Stimulated activated CD4-positive, alpha-beta T cell treated with anti-CD3 and anti-CD28 coated beads, Interleukin-12 subunit alpha, Interleukin-12 subunit beta, amount 100 ng/mL, for 4 hours (primary cell): ENCODE results near the gene LINGO1.

Experiments
- DNase-seq: peaks from one replicate; pipeline ENCODE4 v3.0.0-alpha.2; 2020

Gene LINGO1

DNA sequence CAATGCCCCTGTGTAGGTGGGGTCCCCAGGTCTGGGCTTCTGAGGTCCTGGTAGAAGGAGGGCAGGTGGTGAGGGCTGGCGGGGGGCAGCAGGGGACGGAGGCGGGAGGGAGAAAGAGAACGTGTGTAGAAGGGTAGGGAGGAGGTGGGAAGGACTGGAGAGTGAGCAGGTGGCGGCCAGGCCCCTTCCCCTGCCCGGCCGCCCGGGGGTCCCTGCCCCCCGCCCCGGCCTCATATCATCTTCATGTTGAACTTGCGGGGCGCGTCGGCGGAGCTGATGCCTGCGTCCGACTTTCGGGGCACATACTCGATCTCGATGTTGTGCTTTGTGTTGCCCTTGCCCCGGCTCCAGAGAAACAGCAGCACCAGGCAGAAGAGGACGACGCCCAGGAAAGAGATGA lies 18.9 kb downstream of the LINGO1 start:
- no peak for DNase-seq

DNA sequence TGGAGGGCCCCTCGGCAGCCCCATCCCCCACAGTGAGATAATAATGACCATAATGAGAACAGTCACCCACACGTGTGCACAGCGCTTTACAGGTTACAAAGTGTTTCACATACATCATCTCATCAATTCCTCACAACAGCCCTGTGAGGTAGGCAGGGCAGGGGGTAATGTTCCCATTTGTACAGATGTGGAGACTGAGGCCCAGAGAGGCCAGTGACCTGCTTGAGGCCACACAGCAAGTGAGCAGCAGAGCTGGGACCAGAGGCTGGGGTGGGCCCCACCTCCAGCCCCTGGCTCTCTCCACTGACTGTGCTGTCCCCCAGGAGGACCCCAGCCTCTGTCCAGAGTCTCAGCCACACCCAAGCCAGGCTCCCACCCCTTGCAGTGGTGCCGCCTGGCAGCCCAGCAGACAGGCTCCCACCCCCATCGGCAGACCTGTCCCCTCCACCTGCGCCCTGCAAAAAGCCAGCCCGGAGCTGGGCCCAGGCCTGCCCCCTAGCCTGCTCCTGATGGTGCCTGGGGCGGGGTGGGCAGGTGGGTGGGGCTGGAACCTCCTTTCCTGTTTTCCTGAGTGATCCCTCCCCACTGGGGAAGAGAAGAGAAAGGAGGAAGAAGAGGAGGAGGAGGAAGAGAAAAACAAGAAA lies 19.6 kb downstream of the LINGO1 start:
- DNase-seq, result no peak

DNA sequence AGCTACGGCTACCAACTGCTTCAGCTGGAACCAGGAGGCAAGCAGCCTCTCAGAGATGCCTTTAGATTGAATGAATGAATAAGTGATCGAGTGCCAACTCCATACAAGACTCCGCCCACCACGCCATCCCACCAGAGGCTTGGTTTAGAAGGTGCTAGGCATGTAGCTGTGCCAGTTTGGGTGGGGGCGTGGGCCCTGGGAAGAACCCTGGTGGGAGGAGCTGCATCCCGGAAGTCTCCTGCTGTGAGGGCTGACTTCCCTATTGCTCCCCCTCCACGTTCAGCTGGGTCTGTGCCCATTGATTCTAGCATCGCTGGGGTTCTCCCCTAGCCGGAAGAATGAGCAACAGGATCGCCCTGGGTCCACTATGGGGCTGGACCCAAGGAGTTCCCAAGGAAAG lies 20.9 kb downstream of the LINGO1 start:
- no peak for DNase-seq

DNA sequence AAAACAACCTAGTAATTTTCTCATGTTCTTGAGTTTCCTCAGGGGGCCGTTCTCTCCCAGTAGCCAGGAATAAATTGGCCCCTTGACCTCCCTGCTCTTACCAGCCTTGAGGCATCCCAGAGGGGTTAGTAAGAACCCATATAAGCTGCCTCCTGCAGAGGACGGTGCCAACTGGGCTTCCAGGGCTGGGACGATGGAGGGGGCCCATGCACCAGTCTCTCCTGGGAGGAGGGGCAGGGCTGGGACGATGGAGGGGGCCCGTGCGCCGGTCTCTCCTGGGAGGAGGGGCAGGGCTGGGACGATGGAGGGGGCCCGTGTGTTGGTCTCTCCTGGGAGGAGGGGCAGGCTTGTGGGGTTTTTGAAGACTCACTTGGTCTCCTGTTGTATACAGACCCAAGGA lies 22.0 kb downstream of the LINGO1 start:
- no peak for DNase-seq

DNA sequence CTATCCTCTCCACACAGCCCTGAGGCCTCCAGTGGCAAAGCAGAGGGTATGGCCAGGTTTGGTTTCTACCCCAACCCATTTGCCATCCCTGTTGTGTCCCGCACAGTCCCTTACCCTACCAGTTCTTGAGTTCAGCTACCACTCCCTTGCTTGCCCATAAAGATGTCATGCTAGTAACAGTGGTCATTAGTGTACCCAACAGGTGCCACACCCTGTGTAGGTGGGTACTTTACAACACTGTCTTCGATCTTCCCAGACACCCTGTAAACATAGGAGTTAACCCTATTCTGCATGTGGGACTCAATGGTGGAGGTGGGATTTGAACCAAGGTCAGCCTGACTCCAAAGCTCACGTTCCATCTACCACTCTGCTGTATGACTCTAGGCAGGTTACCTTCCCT lies 23.2 kb downstream of the LINGO1 start:
- no peak for DNase-seq

DNA sequence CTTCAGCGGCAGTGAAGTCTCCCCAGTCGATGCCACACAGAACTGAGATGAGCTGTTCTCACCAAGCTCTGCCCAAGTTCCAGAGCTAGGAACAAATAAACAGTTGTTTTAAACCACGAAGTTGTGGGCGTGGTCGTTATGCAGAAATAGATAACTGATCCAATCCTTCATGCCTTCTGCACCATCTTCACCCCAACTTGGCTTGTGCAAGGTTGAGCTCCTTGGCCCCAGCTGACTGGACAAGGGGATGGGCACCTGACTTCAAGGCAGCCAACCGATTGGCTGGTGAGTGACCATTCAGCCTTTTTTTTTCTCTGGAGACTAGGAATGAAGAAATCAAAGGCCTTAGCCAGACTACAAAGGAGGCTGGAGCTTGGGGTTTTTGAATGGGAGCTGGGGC lies 23.9 kb downstream of the LINGO1 start:
- no peak for DNase-seq

DNA sequence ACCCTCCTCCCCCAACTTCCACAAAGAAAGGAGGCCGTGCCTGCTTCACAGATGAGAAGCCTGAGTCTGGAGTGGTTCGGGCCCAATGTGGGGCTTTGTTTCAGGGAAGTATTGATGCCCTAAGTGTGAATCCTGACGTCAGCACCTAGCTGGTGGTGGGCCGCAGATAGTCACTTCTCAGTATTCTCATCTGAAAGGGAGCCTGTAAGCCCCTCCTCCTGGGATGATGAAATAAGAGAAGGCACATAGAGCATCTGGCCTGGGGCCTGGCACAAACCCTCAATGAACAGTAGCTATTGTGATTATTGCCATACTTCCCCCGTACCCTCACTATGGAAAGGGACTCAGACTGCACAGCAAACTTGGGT lies 24.8 kb downstream of the LINGO1 start:
- DNase-seq, result no peak

DNA sequence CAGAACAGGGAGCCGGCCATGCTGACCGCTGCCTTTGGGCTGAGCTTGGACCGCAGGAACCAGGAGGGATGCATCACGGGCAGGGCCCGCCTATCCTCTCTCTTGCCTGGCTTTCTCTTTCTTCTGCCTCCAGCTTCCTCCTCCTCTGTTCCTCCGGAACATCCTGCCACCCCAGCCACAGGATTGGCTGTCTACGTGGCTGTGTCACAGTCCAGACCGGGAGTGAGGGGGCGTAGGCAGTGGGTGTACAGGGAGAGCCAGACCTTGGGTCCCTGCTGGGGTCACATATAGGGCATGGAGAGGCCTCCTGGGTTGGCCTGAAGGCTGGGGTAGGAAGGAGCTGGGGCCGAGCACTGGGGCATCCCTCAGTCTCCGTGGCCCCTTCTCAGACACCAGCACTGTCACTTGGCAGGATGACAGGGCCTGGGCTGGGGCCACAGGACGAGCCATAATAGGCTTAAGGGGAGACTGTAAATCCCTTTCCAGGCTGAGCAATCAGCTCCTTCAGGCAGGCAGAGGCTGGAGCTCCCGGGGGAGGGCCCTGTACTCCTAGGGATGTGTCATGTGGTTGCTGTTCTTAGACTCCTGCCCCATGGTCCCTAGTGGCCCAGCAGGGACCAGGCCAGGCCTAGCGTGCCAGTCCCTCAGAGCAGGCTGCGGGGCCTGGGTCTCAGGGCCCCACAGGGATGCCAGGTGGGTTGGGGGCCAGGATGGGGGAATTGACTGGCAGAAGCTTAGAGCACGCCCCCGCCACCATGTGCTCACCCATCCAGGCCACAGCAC lies 25.4 kb downstream of the LINGO1 start:
- no peak for DNase-seq

DNA sequence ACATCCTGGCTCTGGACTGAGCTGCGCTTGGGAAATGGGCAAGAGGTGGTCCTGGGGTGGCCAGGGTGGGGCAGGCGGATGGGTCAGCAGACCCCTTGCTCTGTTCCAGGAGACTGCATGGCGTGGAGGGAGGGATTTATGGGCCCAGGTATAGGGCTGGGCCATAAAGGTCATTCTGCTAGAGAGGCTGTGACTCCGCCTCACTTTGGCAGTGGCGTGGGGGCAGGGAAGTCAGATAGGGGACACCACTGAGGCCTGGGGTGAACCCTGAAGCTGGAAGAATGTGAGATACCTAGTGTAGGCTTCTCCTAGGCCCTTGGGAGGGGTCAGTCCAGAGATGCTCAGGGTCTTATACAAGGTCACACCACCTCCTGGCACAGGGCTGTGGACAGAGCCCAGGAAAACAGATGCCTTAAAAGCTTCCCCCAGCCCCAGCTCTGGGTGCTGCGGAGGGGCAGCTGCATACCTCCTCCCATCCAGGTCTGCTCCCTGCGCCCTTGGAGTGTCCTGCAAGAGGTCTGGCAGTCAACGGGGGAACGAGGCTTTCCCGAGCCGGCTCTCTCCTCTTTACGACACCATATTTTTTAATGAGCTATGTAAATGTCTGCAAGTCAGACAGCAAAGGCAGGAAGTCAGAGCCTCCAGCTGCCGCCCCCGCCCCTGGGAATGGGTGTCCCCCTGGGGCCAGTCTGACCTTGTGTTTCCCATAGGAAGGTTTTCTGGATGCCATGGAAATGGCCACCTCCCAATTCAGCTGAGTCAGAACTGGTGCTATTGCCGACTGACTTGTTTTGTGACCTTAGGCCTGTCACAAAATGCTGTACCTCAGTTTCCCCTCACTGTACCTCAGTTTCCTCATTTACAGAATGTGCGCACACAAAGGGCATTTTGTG lies 26.3 kb downstream of the LINGO1 start:
- DNase-seq, result no peak

DNA sequence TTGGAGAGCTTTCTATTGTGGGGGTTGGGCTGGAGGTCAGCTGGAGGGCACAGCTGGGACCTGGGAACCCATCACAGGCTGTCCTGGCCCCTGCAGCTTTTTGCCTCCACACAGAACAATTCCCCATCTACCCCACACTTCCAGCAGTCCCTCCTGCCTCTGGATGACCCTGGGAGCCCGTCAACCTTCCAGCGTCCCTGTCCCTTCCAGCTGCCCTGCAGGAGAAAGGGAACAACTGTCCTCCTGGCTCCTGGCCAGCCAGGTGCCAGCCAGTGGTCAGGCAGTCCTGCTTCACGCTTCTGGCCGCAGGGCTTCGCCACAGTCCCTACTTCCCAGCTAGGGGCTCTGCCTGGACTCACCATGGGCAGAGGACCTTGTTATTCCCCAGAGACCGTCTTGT lies 27.2 kb downstream of the LINGO1 start:
- no peak for DNase-seq

DNA sequence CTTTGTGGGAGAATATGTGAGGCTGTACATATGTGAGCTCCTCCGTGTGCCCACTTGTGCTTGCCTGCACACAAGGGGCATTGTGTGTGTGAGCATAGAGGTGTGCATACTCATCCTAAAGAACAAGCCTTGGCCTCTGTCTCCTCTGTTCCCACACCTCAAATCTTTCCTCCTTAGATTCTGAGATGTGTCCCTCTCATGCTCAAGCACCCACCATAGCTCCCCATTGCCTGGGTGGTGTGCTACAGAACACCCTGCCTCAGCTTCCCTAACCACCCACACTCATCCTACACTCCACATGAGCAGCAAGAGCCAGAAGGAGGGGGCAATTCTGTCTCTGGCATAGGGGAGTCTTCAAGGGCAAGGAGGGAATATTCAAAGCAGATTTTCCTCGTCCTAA lies 27.7 kb downstream of the LINGO1 start:
- DNase-seq, result no peak

DNA sequence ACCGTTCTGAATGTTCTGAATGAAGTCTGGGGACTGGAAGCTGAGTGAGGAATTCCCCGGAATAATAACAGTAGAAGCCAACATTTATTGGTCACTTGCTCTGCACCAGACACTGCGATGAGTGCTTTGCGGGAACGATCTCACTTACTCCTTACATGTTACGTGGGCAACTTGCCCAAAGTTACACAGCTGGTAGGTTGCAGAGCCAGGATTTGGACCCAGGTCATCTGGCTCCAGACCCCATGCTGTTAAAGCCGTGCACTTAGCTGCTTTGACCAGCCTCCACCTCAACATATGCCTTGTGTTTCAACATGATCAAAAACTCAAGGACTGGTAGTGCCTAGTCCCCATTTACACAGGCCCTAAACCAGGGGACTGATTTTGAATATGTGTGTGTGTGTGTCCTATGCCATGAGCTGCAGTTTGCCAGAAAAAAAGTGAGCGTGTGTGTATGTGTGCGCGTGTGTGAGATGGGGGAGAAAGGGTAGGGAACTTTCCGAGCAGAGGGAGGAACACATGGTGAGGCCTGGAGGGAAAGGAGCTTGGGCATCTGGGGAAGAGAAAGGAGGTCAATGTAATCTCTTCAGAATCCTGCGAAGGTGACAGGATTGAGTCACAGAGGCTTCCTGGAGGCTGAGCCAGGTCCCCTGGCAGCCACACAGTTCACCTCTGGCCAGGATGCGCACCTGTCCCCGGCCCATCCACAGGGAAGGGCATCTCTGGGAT lies 28.9 kb downstream of the LINGO1 start:
- no peak for DNase-seq

DNA sequence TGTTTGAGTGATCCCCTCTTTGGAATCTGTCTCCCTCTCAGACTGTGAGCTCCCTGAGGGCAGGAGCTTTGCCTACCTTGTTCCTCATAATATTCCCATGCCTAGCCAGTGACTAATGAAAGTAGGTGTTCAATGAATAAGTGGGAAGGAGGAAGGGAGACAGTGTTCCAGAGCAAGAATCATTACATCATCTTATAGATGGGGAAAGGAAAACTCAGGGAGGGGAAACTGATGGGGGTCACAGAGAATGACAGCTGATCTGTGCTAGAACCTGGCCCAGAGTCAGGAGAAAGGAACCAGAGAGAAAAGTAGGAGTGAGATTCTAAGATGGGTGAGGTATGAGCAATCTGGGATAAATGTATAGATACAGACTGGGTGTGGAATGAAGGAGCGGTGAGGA lies 29.9 kb downstream of the LINGO1 start:
- no peak for DNase-seq

DNA sequence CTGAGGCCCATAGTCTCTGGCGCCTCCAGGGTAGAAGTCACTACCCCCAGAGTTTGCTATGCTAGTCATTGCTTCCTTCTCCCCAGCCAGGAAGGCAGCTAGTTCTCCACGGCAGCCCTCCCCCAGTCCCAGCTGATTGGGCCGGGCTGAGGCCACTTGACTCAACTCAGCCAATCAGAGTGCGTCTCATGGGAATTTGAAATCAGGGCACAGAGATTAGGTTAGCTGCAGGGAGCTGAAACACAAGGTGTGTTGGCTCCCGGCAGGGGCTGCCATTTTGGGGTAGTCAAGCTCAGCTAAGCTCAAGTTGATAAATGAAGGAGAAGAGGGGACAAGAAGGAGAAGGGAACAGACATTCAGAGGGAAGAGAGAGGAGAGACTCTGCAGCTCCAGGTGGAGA lies 32.8 kb downstream of the LINGO1 start:
- DNase-seq, result no peak

DNA sequence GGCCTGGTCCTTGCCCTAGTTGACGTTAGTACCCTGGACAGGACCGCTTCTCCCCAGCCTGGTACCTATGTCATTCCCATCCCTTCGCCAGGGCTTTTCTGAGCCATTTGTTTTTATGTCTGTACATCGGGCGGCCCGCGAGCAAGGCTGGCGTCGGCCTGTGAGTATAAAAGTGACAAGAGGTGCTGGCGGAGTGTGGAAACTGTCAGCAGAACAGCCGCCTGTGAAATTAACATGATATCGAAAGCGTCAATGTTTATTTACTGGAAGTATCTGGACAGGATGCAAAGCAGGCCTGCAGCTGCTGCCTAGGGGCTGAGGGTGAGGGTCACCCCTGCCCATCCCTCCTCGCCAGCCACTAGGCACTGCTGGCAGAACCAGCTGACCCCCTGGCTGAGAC lies 33.4 kb downstream of the LINGO1 start:
- DNase-seq, result no peak

DNA sequence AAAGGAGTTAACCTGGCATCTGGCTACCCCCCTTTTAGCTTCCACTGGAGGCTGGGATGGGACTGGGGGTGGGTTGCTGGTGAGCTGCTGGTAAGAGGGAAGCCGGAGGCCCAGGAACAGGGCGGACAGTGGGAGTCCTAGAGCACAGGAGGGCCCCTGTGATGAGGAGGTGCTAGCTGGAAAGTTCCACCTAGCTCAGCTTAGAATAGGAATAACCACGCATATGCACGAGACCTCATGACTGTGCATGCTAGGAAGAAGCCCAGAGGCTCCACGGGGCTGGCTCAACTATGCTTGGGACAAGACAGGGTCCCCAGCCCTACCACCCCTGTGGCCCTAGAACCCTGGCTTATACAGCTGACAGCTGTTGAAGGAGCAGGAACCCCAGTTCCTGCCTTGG lies 34.1 kb downstream of the LINGO1 start:
- DNase-seq, result no peak

DNA sequence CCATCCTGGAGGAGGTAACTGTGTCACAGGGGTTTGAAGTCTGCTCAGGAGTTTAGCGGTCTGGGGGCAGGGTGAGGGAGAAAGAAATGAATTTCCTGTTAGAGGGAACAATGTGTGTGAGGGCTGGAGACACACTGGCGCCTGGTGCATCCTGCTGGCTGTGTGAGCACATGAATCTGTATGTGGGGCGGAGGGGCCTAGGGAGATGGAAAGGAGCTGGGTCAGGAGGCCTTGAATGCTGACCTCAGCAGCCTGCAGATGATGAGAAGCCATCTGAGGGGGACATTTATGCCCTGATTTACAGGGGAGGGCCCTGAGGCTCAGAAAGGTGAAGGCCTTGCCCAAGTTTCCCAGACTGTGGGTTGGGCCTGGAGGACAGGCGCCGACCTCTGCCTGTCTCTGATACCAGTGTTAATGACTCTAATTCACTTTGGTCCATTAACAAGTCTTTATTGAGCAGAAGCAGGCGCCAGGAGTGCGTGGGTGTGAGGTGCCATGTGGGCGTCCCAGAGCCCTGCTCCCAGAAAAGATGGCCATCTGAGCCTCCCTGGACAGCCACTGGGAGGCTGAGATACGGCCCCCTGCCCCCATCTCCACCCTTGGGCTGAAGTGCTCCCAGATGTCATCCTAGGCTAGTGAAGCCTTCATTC lies 34.8 kb downstream of the LINGO1 start:
- DNase-seq, result no peak

DNA sequence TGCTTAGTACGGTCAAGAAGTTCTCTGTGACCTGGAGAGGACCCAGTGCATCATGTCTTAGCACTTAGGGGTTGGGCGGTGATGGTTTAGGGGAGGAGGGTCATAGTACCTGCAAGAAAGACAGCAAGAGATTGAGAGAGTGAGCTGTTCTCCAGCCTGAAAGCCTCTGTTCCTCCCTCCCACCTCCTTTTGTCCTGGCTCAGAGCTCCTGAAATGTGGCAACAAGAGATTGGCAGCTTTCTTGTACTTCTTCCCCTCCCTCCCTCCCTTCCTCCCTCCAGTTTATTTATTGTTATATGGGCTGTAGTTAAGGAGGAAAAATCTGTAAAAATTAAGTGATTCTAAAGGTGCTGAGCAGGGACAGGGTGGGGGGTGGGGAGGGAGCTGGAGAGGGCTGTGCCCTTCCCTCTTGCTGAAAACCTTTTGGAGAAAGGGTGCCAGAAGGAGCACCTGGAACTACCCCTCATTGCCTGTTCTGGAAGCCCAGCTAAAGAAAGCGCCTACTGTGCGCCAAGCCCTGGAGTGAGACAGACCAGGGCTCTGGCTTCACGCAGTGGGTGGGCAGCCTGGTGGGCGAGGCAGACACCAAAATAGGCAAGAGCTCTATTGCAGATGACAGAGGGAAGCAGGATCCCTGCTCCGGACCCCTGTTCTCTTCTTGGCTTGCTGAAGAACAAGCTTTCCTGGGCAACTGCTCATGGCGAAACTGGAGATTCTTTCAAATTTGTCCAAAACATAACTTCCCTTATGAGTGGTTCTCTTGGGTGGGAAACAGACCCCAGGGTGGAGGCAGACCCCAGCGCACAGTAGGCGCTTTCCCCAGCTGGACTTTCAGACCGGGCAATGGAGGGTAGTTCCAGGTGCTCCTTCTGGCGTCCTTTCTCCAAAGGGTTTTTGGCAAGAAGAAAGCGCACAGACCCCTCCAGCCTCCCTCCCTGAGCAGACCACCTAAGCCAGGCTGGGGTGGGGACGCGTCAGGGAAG lies 35.6 kb downstream of the LINGO1 start:
- no peak for DNase-seq

DNA sequence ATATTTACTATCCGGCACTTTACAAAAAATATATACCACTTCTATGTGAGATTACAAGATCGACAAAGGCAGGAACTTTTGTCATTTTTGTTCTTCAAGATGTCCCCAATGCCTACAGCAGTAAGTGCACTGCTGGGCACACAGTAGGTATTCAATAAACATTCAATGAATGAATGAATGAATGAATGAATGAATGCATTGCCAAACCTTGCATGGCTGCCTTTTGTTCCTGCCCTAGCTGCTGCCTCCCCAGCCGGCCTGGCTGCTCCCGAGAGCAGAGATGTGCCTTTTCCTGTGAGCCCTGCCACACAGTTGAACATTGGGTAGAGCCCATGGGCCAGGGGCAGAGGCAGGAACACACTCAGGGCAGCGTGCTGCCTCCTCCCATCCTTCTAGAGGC lies 37.5 kb downstream of the LINGO1 start:
- no peak for DNase-seq

DNA sequence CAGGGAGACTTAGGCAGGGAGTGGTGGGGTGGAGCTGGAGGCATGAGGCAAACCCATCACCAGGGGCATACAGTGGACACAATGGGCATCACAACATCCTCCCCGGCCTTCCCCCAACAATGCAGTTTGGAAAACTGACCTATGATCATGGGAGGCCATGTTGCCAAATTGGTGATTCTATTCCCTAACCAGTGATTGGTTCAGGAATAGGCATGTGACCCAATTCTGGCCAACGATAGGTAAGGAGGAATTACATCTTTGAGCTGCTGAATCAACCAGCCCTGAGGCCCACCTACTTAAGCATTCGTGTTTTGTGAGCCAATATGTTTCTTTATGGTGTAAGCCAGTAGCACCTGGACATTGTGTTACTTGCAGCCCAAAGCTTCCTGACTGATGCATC lies 40.0 kb downstream of the LINGO1 start:
- DNase-seq, result no peak

DNA sequence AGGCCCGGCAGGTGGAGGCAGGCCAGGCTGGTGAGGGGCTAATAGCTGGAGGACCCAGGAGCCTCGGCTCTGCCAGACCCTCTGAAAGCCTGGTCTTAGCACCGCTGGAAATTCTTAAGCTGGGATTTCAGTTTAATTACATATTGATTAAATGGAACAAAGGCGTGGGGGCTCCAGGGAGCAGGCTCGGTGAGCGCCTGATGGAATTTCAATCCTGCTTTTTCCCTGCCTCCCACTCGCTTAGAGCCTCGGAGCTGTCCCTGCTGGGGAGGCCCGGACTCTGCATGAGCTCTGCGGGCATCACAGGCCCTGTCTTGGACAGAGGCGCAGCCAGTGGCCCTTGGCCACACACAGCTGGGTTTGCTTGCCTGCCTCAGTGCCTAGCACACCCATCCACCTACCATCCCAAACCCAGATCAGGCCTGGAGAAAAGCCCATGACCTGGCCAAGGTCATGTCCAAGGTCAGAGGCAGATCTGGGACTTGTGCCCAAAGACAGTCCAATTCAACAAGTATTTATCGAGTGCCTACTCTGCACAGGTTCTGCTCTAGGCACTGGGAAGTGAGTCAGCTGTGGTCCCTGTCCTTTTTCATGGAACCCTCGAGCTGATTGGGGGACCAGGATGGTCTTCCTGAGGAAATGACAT lies 40.6 kb downstream of the LINGO1 start:
- DNase-seq, result no peak
